Vagina (tissue), 2 donors: ENCODE measurements around the gene FGF14. TPM values are rescaled to one million over a fixed set of nuclear protein-coding genes. Genes with fewer than 3 reads are reported as not detected.

Source experiments
- DNase-seq, 2 donors: peaks; one replicate each; pipeline ENCODE4 v3.0.0-alpha.2; 2017; ENCODE audit errors: extremely low spot score in 2 of 2
- H3K27ac ChIP-seq: fragments of 200-600 bp; sonication (generic); one replicate; pipeline ENCODE4 v1.5.1; 2019
- H3K27me3 ChIP-seq: fragments of 200-600 bp; sonication (generic); one replicate; pipeline ENCODE4 v1.5.1; 2019
- H3K36me3 ChIP-seq, 2 donors: fragments of 200-600 bp; sonication (generic); one replicate each; pipeline ENCODE4 v1.5.1; 2017 to 2019
- H3K4me1 ChIP-seq: fragments of 200-600 bp; sonication (generic); one replicate; pipeline ENCODE4 v1.5.1; 2019
- H3K4me3 ChIP-seq, 2 donors: fragments of 200-600 bp; sonication (generic); 1 replicate in 1 of 2; 2 replicates in 1 of 2; pipeline ENCODE4 v1.5.1; 2016 to 2019
- H3K9me3 ChIP-seq: fragments of 200-600 bp; sonication (generic); one replicate; pipeline ENCODE4 v1.5.1; 2019
- CTCF ChIP-seq, 3 experiments: fragments of 450-650 bp in 2 of 3; fragments of 200-600 bp in 1 of 3; sonication (generic) in 1 of 3; IDR thresholded peaks; one replicate each; pipeline ENCODE4 v1.5.1; 2017 to 2019; ENCODE audit warnings: antibody characterized with exemption in 3 of 3, mild to moderate bottlenecking in 2 of 3, moderate library complexity in 2 of 3
- POLR2A ChIP-seq, 2 donors: fragments of 450-650 bp; IDR thresholded peaks; one replicate each; pipeline ENCODE4 v1.6.1; 2017; ENCODE audit warnings: antibody characterized with exemption in 2 of 2, mild to moderate bottlenecking in 2 of 2, moderate library complexity in 2 of 2
- POLR2AphosphoS5 ChIP-seq, 2 donors: sonication (generic); formaldehyde crosslinking; IDR thresholded peaks; one replicate each; pipeline ENCODE4 v1.9.0; 2017; ENCODE audit warnings: antibody characterized with exemption in 2 of 2, mild to moderate bottlenecking in 2 of 2, low read depth in 1 of 2; ENCODE audit not compliant: insufficient read depth in 1 of 2
- intact Hi-C: fragments of 100-400 bp; cut with DNase I; formaldehyde crosslinking; loops from one replicate; pipeline ENCODE4 v1.15.1; 2023
- total RNA-seq: library from RNA; depleted of rRNA; stranded (reverse); fragments of >200 nt; gene quantifications from one replicate; pipeline ENCODE4 v1.2.3, GENCODE V29; 2016

The FGF14 gene
- total RNA-seq, 1 donor from 2014 or later, result 3.4 TPM

- no peak overlapping the region for H3K27ac ChIP-seq
- no peak for DNase-seq
- no peaks in the 10 kb centered on the region for H3K4me1 ChIP-seq
- intact Hi-C loops, result no loop called here
- no peaks in the 10 kb centered on the region for H3K36me3 ChIP-seq
- H3K4me3 ChIP-seq, result no peak overlapping the region
- no peaks in the 10 kb centered on the region for H3K27me3 ChIP-seq
- no peak for TF ChIP-seq POLR2AphosphoS5 (IDR thresholded peaks at IDR 0.05; ENCODE audit: insufficient read depth in 1 of 2, low read depth in 1 of 2)
- TF ChIP-seq POLR2A (IDR thresholded peaks at IDR 0.05), result no peak
- no peak for TF ChIP-seq CTCF (IDR thresholded peaks at IDR 0.05)
- H3K9me3 ChIP-seq, result no peaks in the 10 kb centered on the region
These were observed 698.8 kb downstream of the FGF14 start for GRCh38 chr13:101703081-101703480.

DNA sequence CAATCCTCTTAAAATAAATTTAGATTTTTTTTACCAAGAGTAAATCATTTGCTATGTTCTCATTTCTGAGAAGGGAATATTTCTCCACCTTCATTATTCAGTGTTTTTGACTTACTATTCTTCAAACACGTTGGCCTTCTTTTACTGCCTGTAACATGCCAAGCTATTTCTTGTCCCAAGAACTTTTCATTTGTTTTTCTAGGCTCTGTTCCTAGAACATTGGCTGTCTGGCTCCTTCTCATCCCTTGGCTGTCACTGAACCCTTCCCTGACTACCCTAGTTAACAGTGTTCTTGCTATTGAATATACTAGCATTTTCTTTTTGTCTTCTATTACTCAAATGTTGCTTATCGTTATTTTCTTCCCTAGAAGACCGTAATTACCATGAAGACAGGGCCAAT lies 701.2 kb downstream of the FGF14 start:
- TF ChIP-seq POLR2AphosphoS5 (IDR thresholded peaks at IDR 0.05; ENCODE audit: insufficient read depth in 1 of 2, low read depth in 1 of 2) (no peak), CTCF (IDR thresholded peaks at IDR 0.05) (no peak), POLR2A (IDR thresholded peaks at IDR 0.05) (no peak)
- Histone ChIP-seq H3K4me1 (no peaks in the 10 kb centered on the region), H3K27me3 (no peaks in the 10 kb centered on the region), H3K27ac (no peak overlapping the region), H3K4me3 (no peak overlapping the region), H3K9me3 (no peaks in the 10 kb centered on the region), H3K36me3 (no peaks in the 10 kb centered on the region)
- intact Hi-C loops, result no loop called here
- DNase-seq, result no peak

- no peak overlapping the region for H3K4me3 ChIP-seq
- no peaks in the 10 kb centered on the region for H3K36me3 ChIP-seq
- DNase-seq, result no peak
- H3K4me1 ChIP-seq, result no peaks in the 10 kb centered on the region
- H3K27ac ChIP-seq, result no peak overlapping the region
- no peaks in the 10 kb centered on the region for H3K27me3 ChIP-seq
- no peak for TF ChIP-seq POLR2A (IDR thresholded peaks at IDR 0.05)
- no peak for TF ChIP-seq CTCF (IDR thresholded peaks at IDR 0.05)
- TF ChIP-seq POLR2AphosphoS5 (IDR thresholded peaks at IDR 0.05; ENCODE audit: insufficient read depth in 1 of 2, low read depth in 1 of 2), result no peak
- intact Hi-C loops, result no loop called here
- H3K9me3 ChIP-seq, result no peaks in the 10 kb centered on the region
These were observed 703.4 kb downstream of the FGF14 start for GRCh38 chr13:101698400-101698799.

DNA sequence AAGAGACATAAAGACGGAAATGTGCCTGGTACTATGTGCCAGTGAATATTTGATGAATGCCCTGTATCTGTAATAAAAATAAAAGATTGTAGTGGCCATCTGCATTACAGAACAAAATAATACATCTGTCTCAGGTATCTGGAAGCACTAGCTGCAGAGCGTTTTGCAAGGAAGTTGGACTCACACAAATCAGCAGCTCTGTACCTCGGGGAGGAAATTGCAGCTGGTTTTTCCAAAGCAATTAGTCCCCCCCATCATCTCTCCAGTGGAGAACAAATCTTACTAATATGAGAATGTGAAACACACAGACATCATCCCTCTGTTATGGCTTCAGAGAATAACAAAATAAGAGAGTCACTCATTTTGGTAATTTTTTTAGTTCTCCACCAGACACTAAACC lies 704.1 kb downstream of the FGF14 start:
- no peak for DNase-seq
- H3K27me3 ChIP-seq, result no peaks in the 10 kb centered on the region

More for the DNA sequence above, 704.1 kb downstream of the FGF14 start:
- Histone ChIP-seq H3K36me3 (no peaks in the 10 kb centered on the region), H3K9me3 (no peaks in the 10 kb centered on the region), H3K27ac (no peak overlapping the region), H3K4me1 (no peaks in the 10 kb centered on the region), H3K4me3 (no peak overlapping the region)
- intact Hi-C loops, result no loop called here
- no peak for TF ChIP-seq POLR2AphosphoS5 (IDR thresholded peaks at IDR 0.05; ENCODE audit: insufficient read depth in 1 of 2, low read depth in 1 of 2)
- no peak for TF ChIP-seq POLR2A (IDR thresholded peaks at IDR 0.05)
- no peak for TF ChIP-seq CTCF (IDR thresholded peaks at IDR 0.05)
